Calu3 (cell line): ENCODE results near the gene GAL. TPM values are rescaled to one million over a fixed set of nuclear protein-coding genes. Genes with fewer than 3 reads are reported as not detected.

ENCODE experiments used
- BruUV-seq: library from RNA; stranded (reverse); fragments of 400-500 nt; replicated peaks from 2 replicates; lab custom pipeline; 2021; lab: Mats Ljungman, UMichigan
- CTCF ChIA-PET: fragments of 300-600 bp; sonication (Branson Sonifier 250); formaldehyde crosslinking; loops from one replicate; lab custom pipeline; 2022; ENCODE audit warnings: antibody characterized with exemption; lab: Charles Lee
- DNase-seq: peaks from one replicate; pipeline ENCODE4 v3.0.0; 2022
- H3K27ac Mint-ChIP-seq: one replicate; pipeline ENCODE4 v1.8.0; 2022; ENCODE audit warnings: mixed read lengths; ENCODE audit not compliant: unreplicated experiment
- H3K27me3 Mint-ChIP-seq: one replicate; pipeline ENCODE4 v1.8.0; 2022; ENCODE audit warnings: mixed read lengths; ENCODE audit not compliant: unreplicated experiment
- H3K36me3 Mint-ChIP-seq: one replicate; pipeline ENCODE4 v1.8.0; 2022; ENCODE audit warnings: mild to moderate bottlenecking, moderate library complexity, mixed read lengths; ENCODE audit not compliant: insufficient read depth, unreplicated experiment
- H3K4me1 Mint-ChIP-seq: one replicate; pipeline ENCODE4 v1.8.0; 2022; ENCODE audit warnings: mild to moderate bottlenecking, low read depth, mixed read lengths; ENCODE audit not compliant: unreplicated experiment
- H3K4me3 Mint-ChIP-seq: one replicate; pipeline ENCODE4 v1.8.0; 2022; ENCODE audit warnings: mild to moderate bottlenecking, low read depth, moderate library complexity, mixed read lengths; ENCODE audit not compliant: unreplicated experiment
- H3K9me3 Mint-ChIP-seq: one replicate; pipeline ENCODE4 v1.8.0; 2022; ENCODE audit warnings: low read depth, mixed read lengths; ENCODE audit not compliant: unreplicated experiment
- intact Hi-C: fragments of 100-400 bp; cut with micrococcal nuclease; formaldehyde crosslinking; loops from one replicate; pipeline ENCODE4 v1.10.0; 2022; ENCODE audit not compliant: unreplicated experiment
- total RNA-seq: library from RNA; stranded (reverse); gene quantifications from 2 replicates; pipeline ENCODE4 v1.2.3, GENCODE V29; 2022
- TF ChIP-seq, protein P1 (sequence below): fragments of 200-600 bp; IDR thresholded peaks from one replicate; pipeline ENCODE4 v1.8.0; 2022; ENCODE audit warnings: antibody characterized with exemption; ENCODE audit not compliant: unreplicated experiment

GAL gene
- total RNA-seq, 1 experiment from 2014 or later, result 1.2 TPM

- no peak for DNase-seq
- Mint-ChIP-seq H3K4me3 (no peak overlapping the region), H3K4me1 (no peaks in the 10 kb centered on the region), H3K27ac (no peak overlapping the region), H3K36me3 (no peaks in the 10 kb centered on the region), H3K27me3 (peaks cover 29% of the 10 kb centered on the region), H3K9me3 (no peaks in the 10 kb centered on the region)
- BruUV-seq, result no TSS peak
- TF ChIP-seq, protein P1, sequence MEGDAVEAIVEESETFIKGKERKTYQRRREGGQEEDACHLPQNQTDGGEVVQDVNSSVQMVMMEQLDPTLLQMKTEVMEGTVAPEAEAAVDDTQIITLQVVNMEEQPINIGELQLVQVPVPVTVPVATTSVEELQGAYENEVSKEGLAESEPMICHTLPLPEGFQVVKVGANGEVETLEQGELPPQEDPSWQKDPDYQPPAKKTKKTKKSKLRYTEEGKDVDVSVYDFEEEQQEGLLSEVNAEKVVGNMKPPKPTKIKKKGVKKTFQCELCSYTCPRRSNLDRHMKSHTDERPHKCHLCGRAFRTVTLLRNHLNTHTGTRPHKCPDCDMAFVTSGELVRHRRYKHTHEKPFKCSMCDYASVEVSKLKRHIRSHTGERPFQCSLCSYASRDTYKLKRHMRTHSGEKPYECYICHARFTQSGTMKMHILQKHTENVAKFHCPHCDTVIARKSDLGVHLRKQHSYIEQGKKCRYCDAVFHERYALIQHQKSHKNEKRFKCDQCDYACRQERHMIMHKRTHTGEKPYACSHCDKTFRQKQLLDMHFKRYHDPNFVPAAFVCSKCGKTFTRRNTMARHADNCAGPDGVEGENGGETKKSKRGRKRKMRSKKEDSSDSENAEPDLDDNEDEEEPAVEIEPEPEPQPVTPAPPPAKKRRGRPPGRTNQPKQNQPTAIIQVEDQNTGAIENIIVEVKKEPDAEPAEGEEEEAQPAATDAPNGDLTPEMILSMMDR, result no peak
- CTCF ChIA-PET, result interaction anchor here (0.6 kb wide), 1 partner anchor 8 kb away, joined by 4 read pairs; no protein-coding TSS in a partner anchor
- intact Hi-C loops, result no loop called here
Measured at GRCh38 chr11:68669301-68670090, 14.8 kb upstream of the GAL start.

- no peaks in the 10 kb centered on the region for H3K36me3 Mint-ChIP-seq
- TF ChIP-seq, protein P1, result no peak
- intact Hi-C loops, result no loop called here
- CTCF ChIA-PET, result no interaction called here
- H3K27me3 Mint-ChIP-seq, result peaks cover 20% of the 10 kb centered on the region
- H3K9me3 Mint-ChIP-seq, result no peaks in the 10 kb centered on the region
- no peak overlapping the region for H3K27ac Mint-ChIP-seq
- BruUV-seq, result no TSS peak
- H3K4me3 Mint-ChIP-seq, result no peak overlapping the region
- H3K4me1 Mint-ChIP-seq, result no peaks in the 10 kb centered on the region
- DNase-seq, result no peak
Measured at GRCh38 chr11:68670208-68670992, 13.9 kb upstream of the GAL start.

GRCh38 chr11:68673306-68673945 lies 10.9 kb upstream of the GAL start:
- Mint-ChIP-seq H3K27ac (no peak overlapping the region), H3K4me1 (peaks cover 15% of the 10 kb centered on the region), H3K36me3 (no peaks in the 10 kb centered on the region), H3K27me3 (no peaks in the 10 kb centered on the region), H3K9me3 (no peaks in the 10 kb centered on the region), H3K4me3 (no peak overlapping the region)
- CTCF ChIA-PET, result no interaction called here
- TF ChIP-seq, protein P1, result no peak
- no peak for DNase-seq
- intact Hi-C loops, result no loop called here
- no TSS peak for BruUV-seq

DNA sequence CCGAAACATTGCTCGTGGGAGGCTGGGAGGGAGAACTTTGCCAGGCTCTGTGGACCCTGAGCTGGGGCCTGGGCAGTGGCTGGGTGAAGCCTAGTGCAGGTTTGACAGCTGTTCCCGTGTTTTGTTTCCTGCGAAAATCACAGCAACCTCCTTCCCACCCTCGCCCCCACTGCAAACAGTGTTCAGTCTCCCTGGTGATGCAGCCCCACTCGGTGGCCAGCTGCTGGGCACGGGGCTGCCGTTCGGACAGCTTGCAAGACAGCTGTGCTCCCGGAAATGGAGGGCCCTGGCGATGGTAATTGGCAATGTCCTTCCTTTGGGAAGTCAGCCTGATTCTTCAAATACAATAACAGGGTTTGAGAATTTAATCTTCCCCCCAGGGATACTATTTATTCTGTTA lies 10.4 kb upstream of the GAL start:
- BruUV-seq, result no TSS peak
- intact Hi-C loops, result no loop called here
- H3K27me3 Mint-ChIP-seq, result no peaks in the 10 kb centered on the region
- no peaks in the 10 kb centered on the region for H3K9me3 Mint-ChIP-seq
- H3K4me1 Mint-ChIP-seq, result peaks cover 20% of the 10 kb centered on the region
- CTCF ChIA-PET, result no interaction called here
- no peaks in the 10 kb centered on the region for H3K36me3 Mint-ChIP-seq
- DNase-seq, result no peak
- TF ChIP-seq, protein P1, result no peak
- no peak overlapping the region for H3K27ac Mint-ChIP-seq
- no peak overlapping the region for H3K4me3 Mint-ChIP-seq
